Measurements from ENCODE around the gene CREB3L2. TPM values are rescaled to one million over a fixed set of nuclear protein-coding genes. Genes with fewer than 3 reads are reported as not detected.
"Not testable (repeated sequence)": the region's sequence is repeated elsewhere in the genome, so short reads cannot be mapped to it uniquely, and the experiment has no call there.

The CREB3L2 gene
- total RNA-seq, 1 donor from 2014 or later: 28.9 TPM

DNA sequence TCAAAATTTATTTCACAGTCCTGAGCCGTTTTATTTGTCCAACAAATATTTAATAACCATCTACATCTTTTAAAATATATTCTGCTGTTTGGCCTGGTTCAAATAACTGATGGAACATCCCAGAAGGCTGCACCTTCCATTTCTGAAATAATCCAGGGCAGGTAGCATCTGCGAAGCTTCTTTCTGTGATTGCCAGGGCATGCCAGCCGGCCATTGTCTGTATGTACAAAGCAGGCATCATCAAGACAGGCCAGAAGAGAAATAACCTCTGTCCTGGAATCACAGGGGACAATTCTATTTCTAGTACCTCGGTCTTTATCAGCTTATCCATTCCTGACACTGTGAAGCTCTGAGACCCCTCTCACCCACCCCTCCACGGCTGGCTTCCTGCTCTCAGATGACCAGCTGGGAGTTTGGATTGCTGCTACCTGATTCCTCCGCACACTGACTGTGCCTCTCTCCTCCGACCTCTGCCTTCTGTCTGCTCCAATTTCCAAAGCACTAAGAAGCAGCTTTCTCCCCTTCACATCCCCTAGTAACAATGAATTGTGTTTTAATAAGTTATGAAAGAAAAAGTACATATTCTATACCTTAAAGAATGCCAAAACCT, 163.1 kb downstream of the CREB3L2 start:
- no peak overlapping the region for H3K4me3 ChIP-seq
- H3K27ac ChIP-seq (replicated peaks): no peak overlapping the region
- no peak for DNase-seq
- no peak for TF ChIP-seq CTCF (IDR thresholded peaks at IDR 0.05; ENCODE audit: borderline replicate concordance)
- H3K9me3 ChIP-seq (replicated peaks): peaks cover 1% of the 10 kb centered on the region
- intact Hi-C loops (cut with micrococcal nuclease): no loop called here
- H3K36me3 ChIP-seq: no peaks in the 10 kb centered on the region
- H3K4me1 ChIP-seq: no peaks in the 10 kb centered on the region
- H3K27me3 ChIP-seq (ENCODE audit: low read depth): peaks cover 1% of the 10 kb centered on the region

GRCh38 chr7:137836541-137836940, 165.3 kb downstream of the CREB3L2 start:
- H3K36me3 ChIP-seq: no peaks in the 10 kb centered on the region
- no peak for TF ChIP-seq CTCF (IDR thresholded peaks at IDR 0.05; ENCODE audit: borderline replicate concordance)
- peaks cover 24% of the 10 kb centered on the region for H3K9me3 ChIP-seq (replicated peaks)
- H3K27me3 ChIP-seq (ENCODE audit: low read depth): no peaks in the 10 kb centered on the region
- no peak for DNase-seq
- H3K4me3 ChIP-seq: no peak overlapping the region
- H3K4me1 ChIP-seq: no peaks in the 10 kb centered on the region
- intact Hi-C loops (cut with micrococcal nuclease): no loop called here
- no peak overlapping the region for H3K27ac ChIP-seq (replicated peaks)

DNA sequence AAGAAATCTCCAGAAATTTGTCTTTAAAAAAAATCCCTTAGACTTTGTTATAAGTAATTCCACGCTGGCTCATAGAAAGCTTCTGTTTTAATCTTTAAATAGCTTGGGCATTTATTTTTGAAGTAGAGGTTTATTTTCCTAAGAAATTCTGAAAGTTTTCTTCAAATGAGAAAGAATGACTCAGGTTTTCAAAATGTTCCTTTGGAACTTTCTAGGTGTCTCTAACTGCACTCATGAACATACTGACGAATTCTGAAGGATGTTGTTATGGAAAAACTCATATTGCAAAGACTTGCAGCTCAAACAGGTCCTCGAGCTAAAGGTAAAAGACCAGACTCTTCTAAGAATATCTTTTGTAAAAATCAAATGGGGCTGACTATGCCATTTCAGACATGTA, 165.8 kb downstream of the CREB3L2 start:
- Histone ChIP-seq H3K36me3 (no peaks in the 10 kb centered on the region), H3K27me3 (ENCODE audit: low read depth) (no peaks in the 10 kb centered on the region), H3K4me1 (no peaks in the 10 kb centered on the region), H3K4me3 (no peak overlapping the region), H3K27ac (replicated peaks) (no peak overlapping the region), H3K9me3 (replicated peaks) (peaks cover 24% of the 10 kb centered on the region)
- intact Hi-C loops (cut with micrococcal nuclease): no loop called here
- no peak for TF ChIP-seq CTCF (IDR thresholded peaks at IDR 0.05; ENCODE audit: borderline replicate concordance)
- DNase-seq: no peak

DNA sequence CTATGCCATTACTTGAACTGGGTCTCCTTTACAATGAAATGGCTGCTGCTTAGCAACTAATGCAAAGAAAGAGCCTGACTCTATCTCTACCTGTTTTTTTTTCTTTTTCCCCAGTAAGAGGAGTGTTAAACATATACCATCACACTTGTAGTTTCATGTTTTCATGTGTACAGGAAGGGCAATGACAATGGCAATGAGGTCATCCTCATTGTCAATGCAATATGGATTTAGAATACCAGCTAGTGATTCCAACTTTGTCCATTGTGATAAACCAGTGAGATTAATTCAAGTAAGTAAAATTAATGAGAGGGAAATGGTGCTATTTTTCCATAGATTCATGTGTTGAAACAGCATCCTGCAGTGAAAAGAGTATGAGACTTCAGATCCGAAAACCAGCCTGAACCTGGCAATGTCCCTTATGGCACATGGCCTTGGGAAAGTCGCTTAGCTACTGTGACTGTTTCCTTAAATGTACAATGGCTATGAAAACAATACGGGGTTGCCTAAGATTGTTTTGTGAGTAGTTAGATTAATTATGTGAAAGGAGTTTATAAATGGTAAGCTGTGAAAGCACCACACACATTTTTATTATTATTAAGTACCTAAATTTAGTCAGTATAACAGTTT, 166.3 kb downstream of the CREB3L2 start:
- Histone ChIP-seq H3K4me3 (no peak overlapping the region), H3K27ac (replicated peaks) (no peak overlapping the region), H3K9me3 (replicated peaks) (peaks cover 24% of the 10 kb centered on the region), H3K36me3 (no peaks in the 10 kb centered on the region), H3K4me1 (no peaks in the 10 kb centered on the region), H3K27me3 (ENCODE audit: low read depth) (no peaks in the 10 kb centered on the region)
- DNase-seq: no peak
- TF ChIP-seq CTCF (IDR thresholded peaks at IDR 0.05; ENCODE audit: borderline replicate concordance): no peak
- intact Hi-C loops (cut with micrococcal nuclease): no loop called here

DNA sequence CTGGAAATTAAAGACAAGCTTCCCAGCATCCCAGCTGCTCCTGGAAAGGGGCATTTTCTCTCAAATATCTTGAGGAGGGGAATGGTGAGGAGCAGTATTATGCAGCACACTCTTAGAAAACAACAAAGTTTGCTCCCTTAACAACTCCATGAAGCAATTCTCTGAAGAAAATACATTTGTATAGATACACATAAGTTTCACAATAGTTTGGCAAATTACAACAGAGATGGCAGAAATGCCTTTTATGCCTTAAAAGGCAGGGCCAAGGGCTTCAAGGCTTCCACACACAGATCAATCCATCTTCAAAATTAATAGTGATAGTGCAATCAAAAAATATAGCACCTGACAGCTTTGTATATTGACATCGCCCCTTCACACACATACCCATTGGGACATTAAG, 167.3 kb downstream of the CREB3L2 start:
- intact Hi-C loops (cut with micrococcal nuclease): no loop called here
- TF ChIP-seq CTCF (IDR thresholded peaks at IDR 0.05; ENCODE audit: borderline replicate concordance): no peak

DNA sequence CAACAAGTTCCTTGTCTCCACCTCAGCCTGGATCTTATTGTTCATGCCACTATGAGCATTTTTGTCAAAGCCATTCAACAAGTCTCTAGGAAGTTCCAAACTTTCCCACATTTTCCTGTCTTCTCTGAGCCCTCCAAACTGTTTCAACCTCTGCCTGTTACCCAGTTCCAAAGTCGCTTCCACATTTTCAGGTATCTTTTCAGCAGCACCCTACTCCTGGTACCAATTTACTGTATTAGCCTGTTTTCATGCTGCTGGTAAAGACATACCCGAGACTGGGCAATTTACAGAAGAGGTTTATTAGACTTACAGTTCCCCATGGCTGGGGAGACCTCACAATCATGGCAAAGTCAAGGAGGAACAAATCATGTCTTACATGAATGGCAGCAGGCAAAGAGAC, 168.9 kb downstream of the CREB3L2 start:
- H3K27me3 ChIP-seq (ENCODE audit: low read depth); H3K4me3 ChIP-seq; H3K27ac ChIP-seq (replicated peaks); DNase-seq; H3K36me3 ChIP-seq; intact Hi-C loops (cut with micrococcal nuclease): not testable (repeated sequence)
- peaks cover 24% of the 10 kb centered on the region for H3K9me3 ChIP-seq (replicated peaks)
- H3K4me1 ChIP-seq: peaks cover 20% of the 10 kb centered on the region

More for the DNA sequence above, 167.3 kb downstream of the CREB3L2 start:
- peaks cover 24% of the 10 kb centered on the region for H3K9me3 ChIP-seq (replicated peaks)
- no peaks in the 10 kb centered on the region for H3K27me3 ChIP-seq (ENCODE audit: low read depth)
- H3K4me3 ChIP-seq: no peak overlapping the region
- H3K4me1 ChIP-seq: peaks cover 6% of the 10 kb centered on the region
- H3K27ac ChIP-seq (replicated peaks): no peak overlapping the region
- no peaks in the 10 kb centered on the region for H3K36me3 ChIP-seq
- DNase-seq: no peak

Data from left ventricle myocardium inferior (tissue), 1 donor.